ENCODE data around the gene LGALS14.

The LGALS14 gene

GRCh38 chr19:39752390-39752789 is 48.1 kb downstream of the LGALS14 start:
- no peak for DNase-seq

GRCh38 chr19:39752795-39753194 is 48.5 kb downstream of the LGALS14 start:
- DNase-seq = no peak

GRCh38 chr19:39754544-39754943 is 50.3 kb downstream of the LGALS14 start:
- DNase-seq = no peak

- no peak for DNase-seq
These were observed 50.7 kb downstream of the LGALS14 start for GRCh38 chr19:39754971-39755370.
